ENCODE data around the gene PSMC1.

PSMC1 gene

DNA sequence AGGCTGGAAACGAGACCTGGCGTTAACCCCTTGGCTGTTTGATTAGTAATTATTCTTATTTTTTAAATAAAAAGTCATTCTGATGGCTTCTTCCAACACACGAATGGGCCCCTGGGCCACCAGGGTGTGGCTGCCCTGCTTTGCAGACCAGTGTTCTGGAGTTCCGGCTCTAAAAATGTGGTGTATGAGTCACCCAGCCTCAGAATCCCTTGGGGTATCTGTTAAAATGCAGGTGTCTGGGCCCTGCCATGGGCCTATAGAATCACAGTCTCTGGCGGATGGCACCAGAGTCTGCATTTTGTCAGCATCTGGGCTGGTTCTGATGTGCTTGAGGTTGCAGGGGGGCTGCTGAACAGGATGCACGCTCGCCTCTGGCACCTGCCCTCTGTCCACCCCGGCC, 2.5 kb upstream of the PSMC1 start:
- H3K4me1 ChIP-seq (ENCODE audit: control insufficient read depth, insufficient read depth, low read length, poor library complexity, severe bottlenecking), result peaks cover 7% of the 10 kb centered on the region
- H3K27ac ChIP-seq (ENCODE audit: low read depth, low read length, severe bottlenecking), result no peak overlapping the region
- no peaks in the 10 kb centered on the region for H3K9me3 ChIP-seq (ENCODE audit: control insufficient read depth, low read length)
- H3K36me3 ChIP-seq (ENCODE audit: control insufficient read depth, insufficient read depth, low read length), result peaks cover 10% of the 10 kb centered on the region
- no peak overlapping the region for H3K4me3 ChIP-seq (ENCODE audit: extremely low read depth, insufficient read depth, low read length, poor library complexity, severe bottlenecking)
- WGBS, 2 experiments (ENCODE audit: insufficient coverage in 2 of 2), result 91 to 93% methylated on average over 6 of the region's 8 CpGs

- no CpG with 5 or more reads among the region's 1 CpG for WGBS, 2 experiments (ENCODE audit: insufficient coverage in 2 of 2)
- Histone ChIP-seq H3K4me1 (ENCODE audit: control insufficient read depth, insufficient read depth, low read length, poor library complexity, severe bottlenecking) (peaks cover 7% of the 10 kb centered on the region), H3K36me3 (ENCODE audit: control insufficient read depth, insufficient read depth, low read length) (peaks cover 30% of the 10 kb centered on the region), H3K27ac (ENCODE audit: low read depth, low read length, severe bottlenecking) (no peak overlapping the region), H3K4me3 (ENCODE audit: extremely low read depth, insufficient read depth, low read length, poor library complexity, severe bottlenecking) (peak overlapping the region; percentile 98), H3K9me3 (ENCODE audit: control insufficient read depth, low read length) (no peaks in the 10 kb centered on the region)
Observed at GRCh38 chr14:90255871-90256270, 482 bp upstream of the PSMC1 start.

- Histone ChIP-seq H3K9me3 (ENCODE audit: control insufficient read depth, low read length) (no peaks in the 10 kb centered on the region), H3K4me3 (ENCODE audit: extremely low read depth, insufficient read depth, low read length, poor library complexity, severe bottlenecking) (no peak overlapping the region), H3K27ac (ENCODE audit: low read depth, low read length, severe bottlenecking) (no peak overlapping the region), H3K36me3 (ENCODE audit: control insufficient read depth, insufficient read depth, low read length) (peaks cover 92% of the 10 kb centered on the region), H3K4me1 (ENCODE audit: control insufficient read depth, insufficient read depth, low read length, poor library complexity, severe bottlenecking) (no peaks in the 10 kb centered on the region)
- WGBS, 2 experiments (ENCODE audit: insufficient coverage in 2 of 2), result 77 to 100% methylated on average over 2 to 6 of the region's 8 CpGs
Observed at GRCh38 chr14:90263748-90264449, 7.5 kb downstream of the PSMC1 start.

DNA sequence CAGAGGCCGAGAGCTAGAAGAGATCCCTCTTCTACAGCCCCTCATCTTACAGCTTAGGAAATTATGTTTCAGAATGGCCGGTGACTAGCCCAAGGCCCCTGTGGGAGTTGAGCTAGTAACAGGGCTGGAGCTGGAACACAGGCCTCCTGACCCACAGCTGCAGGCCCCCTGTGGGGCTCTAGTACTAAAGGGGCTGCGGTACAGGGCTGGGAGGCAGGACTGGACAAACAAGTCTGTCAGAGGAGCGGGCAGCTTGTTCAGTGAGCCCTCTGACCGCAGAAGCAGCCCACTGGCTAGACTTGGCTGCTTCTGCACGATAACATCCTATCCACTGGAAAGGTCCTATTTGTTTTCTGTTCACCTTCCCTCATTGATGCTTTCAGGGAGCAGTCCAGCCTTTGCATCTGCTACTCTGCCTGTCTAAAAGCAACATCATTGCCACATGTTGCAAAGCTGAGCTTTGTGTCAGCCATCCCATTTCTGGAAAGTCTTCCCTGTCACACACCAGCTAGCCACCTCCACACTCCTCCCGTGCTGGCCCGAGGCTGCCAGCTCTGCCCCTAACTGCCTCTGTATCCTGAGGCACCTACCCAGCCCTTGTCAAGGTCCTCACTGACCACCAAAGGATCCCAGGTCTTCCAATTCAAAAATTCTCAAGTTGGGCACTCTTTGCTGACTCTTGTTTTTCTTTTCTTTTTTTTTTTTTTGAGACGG, 10.2 kb downstream of the PSMC1 start:
- Histone ChIP-seq H3K27ac (ENCODE audit: low read depth, low read length, severe bottlenecking) (no peak overlapping the region), H3K36me3 (ENCODE audit: control insufficient read depth, insufficient read depth, low read length) (peaks cover 91% of the 10 kb centered on the region), H3K4me1 (ENCODE audit: control insufficient read depth, insufficient read depth, low read length, poor library complexity, severe bottlenecking) (no peaks in the 10 kb centered on the region), H3K4me3 (ENCODE audit: extremely low read depth, insufficient read depth, low read length, poor library complexity, severe bottlenecking) (no peak overlapping the region), H3K9me3 (ENCODE audit: control insufficient read depth, low read length) (no peaks in the 10 kb centered on the region)
- WGBS, 2 experiments (ENCODE audit: insufficient coverage in 2 of 2), result 97 to 98% methylated on average over 6 of the region's 9 CpGs

DNA sequence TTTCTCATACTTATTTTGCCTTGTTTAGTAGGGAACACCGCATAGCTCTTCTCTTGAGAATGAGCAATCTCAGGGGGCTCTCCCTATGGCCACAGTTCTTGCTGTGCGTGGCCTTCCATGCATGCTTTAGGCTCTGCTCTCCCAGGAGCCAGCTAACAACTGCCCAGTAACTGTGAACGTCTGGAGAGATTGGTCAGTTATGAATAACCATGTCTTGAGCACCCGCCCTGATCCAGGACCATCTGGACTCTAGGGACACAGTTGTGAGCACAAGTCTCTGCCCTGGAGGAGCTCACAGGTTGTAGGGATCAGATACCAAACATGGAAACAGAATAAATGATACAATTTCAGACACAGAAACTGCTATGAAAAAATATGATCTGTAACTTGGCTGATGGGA, 12.1 kb downstream of the PSMC1 start:
- Histone ChIP-seq H3K36me3 (ENCODE audit: control insufficient read depth, insufficient read depth, low read length) (peaks cover 97% of the 10 kb centered on the region), H3K9me3 (ENCODE audit: control insufficient read depth, low read length) (no peaks in the 10 kb centered on the region), H3K4me1 (ENCODE audit: control insufficient read depth, insufficient read depth, low read length, poor library complexity, severe bottlenecking) (no peaks in the 10 kb centered on the region), H3K27ac (ENCODE audit: low read depth, low read length, severe bottlenecking) (no peak overlapping the region), H3K4me3 (ENCODE audit: extremely low read depth, insufficient read depth, low read length, poor library complexity, severe bottlenecking) (no peak overlapping the region)
- WGBS, 2 experiments (ENCODE audit: insufficient coverage in 2 of 2), result 90 to 92% methylated on average over 3 to 4 of the region's 4 CpGs

DNA sequence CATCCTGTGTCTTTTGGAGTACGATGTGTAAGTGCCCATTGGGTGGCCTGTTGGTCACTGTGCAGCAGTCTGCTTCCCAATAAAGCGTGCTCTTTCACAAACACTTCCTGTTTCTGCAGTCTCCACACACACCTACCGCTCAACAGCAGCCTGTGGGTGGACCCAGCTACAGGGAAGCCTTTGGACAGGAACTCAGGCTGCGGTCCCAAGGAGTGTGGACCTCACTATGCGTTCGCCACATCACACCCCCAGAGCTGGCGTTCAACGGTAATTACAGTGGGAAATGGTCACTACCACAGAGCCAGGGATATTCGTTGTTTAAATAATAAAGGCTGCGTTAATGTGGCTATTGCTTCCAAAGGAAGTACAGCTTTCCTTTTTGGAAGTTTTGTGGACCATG, 16.2 kb downstream of the PSMC1 start:
- Histone ChIP-seq H3K27ac (ENCODE audit: low read depth, low read length, severe bottlenecking) (no peak overlapping the region), H3K36me3 (ENCODE audit: control insufficient read depth, insufficient read depth, low read length) (peaks cover 79% of the 10 kb centered on the region)

DNA sequence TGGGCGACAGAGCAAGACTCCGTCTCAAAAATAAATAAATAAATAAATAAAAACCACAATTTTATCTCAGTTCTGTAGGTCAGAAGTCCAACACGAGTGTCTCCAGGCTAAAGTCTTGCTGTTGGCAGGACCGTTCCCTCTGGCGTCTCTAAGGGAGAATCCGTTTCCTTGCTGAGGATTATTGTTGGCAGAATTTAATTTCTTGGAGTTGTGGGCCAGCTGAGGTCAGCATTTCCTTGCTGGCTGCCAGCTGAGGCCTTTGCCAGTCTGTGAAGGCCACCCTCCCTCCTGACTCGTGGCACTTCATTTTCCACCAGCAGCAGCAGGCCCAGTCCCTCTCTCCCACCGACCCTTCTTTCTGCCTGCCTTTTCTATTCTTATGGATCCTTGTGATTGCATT, 17.2 kb downstream of the PSMC1 start:
- H3K9me3 ChIP-seq (ENCODE audit: control insufficient read depth, low read length), result no peaks in the 10 kb centered on the region
- H3K27ac ChIP-seq (ENCODE audit: low read depth, low read length, severe bottlenecking), result no peak overlapping the region
- peaks cover 76% of the 10 kb centered on the region for H3K36me3 ChIP-seq (ENCODE audit: control insufficient read depth, insufficient read depth, low read length)
- H3K4me1 ChIP-seq (ENCODE audit: control insufficient read depth, insufficient read depth, low read length, poor library complexity, severe bottlenecking), result peaks cover 18% of the 10 kb centered on the region
- 91 to 93% methylated on average over 4 to 5 of the region's 8 CpGs for WGBS, 2 experiments (ENCODE audit: insufficient coverage in 2 of 2)
- H3K4me3 ChIP-seq (ENCODE audit: extremely low read depth, insufficient read depth, low read length, poor library complexity, severe bottlenecking), result no peak overlapping the region

More for the DNA sequence above, 16.2 kb downstream of the PSMC1 start:
- no peak overlapping the region for H3K4me3 ChIP-seq (ENCODE audit: extremely low read depth, insufficient read depth, low read length, poor library complexity, severe bottlenecking)
- 87 to 97% methylated on average over 8 to 9 of the region's 10 CpGs for WGBS, 2 experiments (ENCODE audit: insufficient coverage in 2 of 2)
- peaks cover 18% of the 10 kb centered on the region for H3K4me1 ChIP-seq (ENCODE audit: control insufficient read depth, insufficient read depth, low read length, poor library complexity, severe bottlenecking)
- H3K9me3 ChIP-seq (ENCODE audit: control insufficient read depth, low read length), result no peaks in the 10 kb centered on the region

GRCh38 chr14:90274019-90274418, 17.7 kb downstream of the PSMC1 start:
- H3K27ac ChIP-seq (ENCODE audit: low read depth, low read length, severe bottlenecking), result no peak overlapping the region
- 86% methylated on average over 7 to 8 of the region's 9 CpGs for WGBS, 2 experiments (ENCODE audit: insufficient coverage in 2 of 2)
- no peak overlapping the region for H3K4me3 ChIP-seq (ENCODE audit: extremely low read depth, insufficient read depth, low read length, poor library complexity, severe bottlenecking)
- no peaks in the 10 kb centered on the region for H3K9me3 ChIP-seq (ENCODE audit: control insufficient read depth, low read length)
- H3K4me1 ChIP-seq (ENCODE audit: control insufficient read depth, insufficient read depth, low read length, poor library complexity, severe bottlenecking), result peaks cover 18% of the 10 kb centered on the region
- peaks cover 76% of the 10 kb centered on the region for H3K36me3 ChIP-seq (ENCODE audit: control insufficient read depth, insufficient read depth, low read length)

GRCh38 chr14:90274808-90275457, 18.6 kb downstream of the PSMC1 start:
- H3K4me1 ChIP-seq (ENCODE audit: control insufficient read depth, insufficient read depth, low read length, poor library complexity, severe bottlenecking), result peaks cover 18% of the 10 kb centered on the region
- H3K27ac ChIP-seq (ENCODE audit: low read depth, low read length, severe bottlenecking), result peak overlapping the region; percentile 26
- no peaks in the 10 kb centered on the region for H3K9me3 ChIP-seq (ENCODE audit: control insufficient read depth, low read length)
- whole genome bisulfite sequencing, 2 experiments (ENCODE audit: insufficient coverage in 2 of 2), result 86 to 93% methylated on average over 8 of the region's 8 CpGs
- peaks cover 74% of the 10 kb centered on the region for H3K36me3 ChIP-seq (ENCODE audit: control insufficient read depth, insufficient read depth, low read length)
- no peak overlapping the region for H3K4me3 ChIP-seq (ENCODE audit: extremely low read depth, insufficient read depth, low read length, poor library complexity, severe bottlenecking)

GRCh38 chr14:90275458-90275814, 19.1 kb downstream of the PSMC1 start:
- Histone ChIP-seq H3K4me3 (ENCODE audit: extremely low read depth, insufficient read depth, low read length, poor library complexity, severe bottlenecking) (no peak overlapping the region), H3K36me3 (ENCODE audit: control insufficient read depth, insufficient read depth, low read length) (peaks cover 73% of the 10 kb centered on the region), H3K27ac (ENCODE audit: low read depth, low read length, severe bottlenecking) (no peak overlapping the region), H3K9me3 (ENCODE audit: control insufficient read depth, low read length) (no peaks in the 10 kb centered on the region), H3K4me1 (ENCODE audit: control insufficient read depth, insufficient read depth, low read length, poor library complexity, severe bottlenecking) (peaks cover 18% of the 10 kb centered on the region)
- WGBS, 2 experiments (ENCODE audit: insufficient coverage in 2 of 2), result 93 to 94% methylated on average over 7 to 9 of the region's 9 CpGs

- Histone ChIP-seq H3K27ac (ENCODE audit: low read depth, low read length, severe bottlenecking) (no peak overlapping the region), H3K9me3 (ENCODE audit: control insufficient read depth, low read length) (no peaks in the 10 kb centered on the region), H3K4me1 (ENCODE audit: control insufficient read depth, insufficient read depth, low read length, poor library complexity, severe bottlenecking) (peaks cover 18% of the 10 kb centered on the region), H3K4me3 (ENCODE audit: extremely low read depth, insufficient read depth, low read length, poor library complexity, severe bottlenecking) (no peak overlapping the region), H3K36me3 (ENCODE audit: control insufficient read depth, insufficient read depth, low read length) (peaks cover 73% of the 10 kb centered on the region)
- WGBS, 2 experiments (ENCODE audit: insufficient coverage in 2 of 2), result 96 to 99% methylated on average over 6 of the region's 8 CpGs
Observed at GRCh38 chr14:90275820-90276219, 19.5 kb downstream of the PSMC1 start.
